Measurements from ENCODE around the gene AIRE.

- TF ChIP-seq CTCF (IDR thresholded peaks at IDR 0.05), result no peak
- no peak for TF ChIP-seq POLR2A (IDR thresholded peaks at IDR 0.05)
Measured at GRCh38 chr21:44324106-44324853, 38.6 kb downstream of the AIRE start.

Measured in upper lobe of left lung (tissue), 4 donors.